GM19239 (cell line): ENCODE results near the gene COQ4.

Source experiments
- DNase-seq: peaks from one replicate; pipeline ENCODE4 v3.0.0; 2011; ENCODE audit warnings: low spot score; ENCODE audit not compliant: insufficient read length
- FAIRE-seq: peaks from 2 replicates; lab custom pipeline; 2011; peaks lifted over from hg19 to GRCh38; lab: Jason Lieb, UNC

Gene COQ4

DNA sequence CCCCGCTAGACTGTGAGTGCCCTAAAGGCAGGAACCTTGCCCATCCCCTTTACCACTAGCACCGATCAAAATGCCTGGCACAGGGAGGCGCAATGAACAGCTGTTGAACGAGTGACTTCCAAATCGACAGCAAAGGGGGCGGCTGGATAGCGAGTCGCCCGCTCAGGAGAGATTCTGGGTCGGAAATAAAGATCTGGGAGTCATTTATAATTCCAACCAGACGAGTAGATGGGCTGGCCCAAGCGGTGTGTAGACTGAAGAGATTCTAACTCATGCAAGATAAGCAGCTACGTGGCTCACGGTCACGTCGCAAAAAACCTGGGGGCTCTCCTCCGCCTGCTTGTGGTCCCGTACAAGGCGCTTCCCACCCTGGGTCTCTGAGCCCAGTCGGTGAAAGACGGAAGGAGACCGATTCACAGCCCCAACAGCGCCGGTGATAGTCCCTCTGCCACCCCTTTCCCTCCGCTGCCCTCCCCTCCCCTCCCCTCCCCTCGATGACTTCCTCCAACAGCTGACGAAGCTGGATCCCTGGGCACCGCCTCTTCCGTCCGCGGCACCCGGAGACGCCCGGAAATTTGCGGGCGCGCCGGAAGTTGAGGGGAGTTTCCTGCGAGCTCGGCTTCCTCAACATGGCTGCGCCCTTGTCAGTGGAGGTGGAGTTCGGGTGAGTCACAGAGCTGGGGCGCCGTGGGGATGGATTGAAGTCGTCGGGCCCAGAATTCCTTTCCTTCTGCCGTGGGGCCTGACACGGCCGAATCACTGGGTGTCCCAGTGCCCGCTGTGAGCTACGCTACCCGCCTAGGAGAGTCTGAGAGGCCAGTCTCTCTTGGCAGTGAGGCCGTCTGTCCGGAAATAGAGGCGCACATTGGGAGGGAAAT is 48.4 kb downstream of the COQ4 start, which contains the start of gene URM1:
URM1 (plus strand) TSS at position 623 of the 878 bp plus-strand sequence; CDS start at position 630, 7 bp downstream.
- FAIRE-seq: peak; percentile 94

DNA sequence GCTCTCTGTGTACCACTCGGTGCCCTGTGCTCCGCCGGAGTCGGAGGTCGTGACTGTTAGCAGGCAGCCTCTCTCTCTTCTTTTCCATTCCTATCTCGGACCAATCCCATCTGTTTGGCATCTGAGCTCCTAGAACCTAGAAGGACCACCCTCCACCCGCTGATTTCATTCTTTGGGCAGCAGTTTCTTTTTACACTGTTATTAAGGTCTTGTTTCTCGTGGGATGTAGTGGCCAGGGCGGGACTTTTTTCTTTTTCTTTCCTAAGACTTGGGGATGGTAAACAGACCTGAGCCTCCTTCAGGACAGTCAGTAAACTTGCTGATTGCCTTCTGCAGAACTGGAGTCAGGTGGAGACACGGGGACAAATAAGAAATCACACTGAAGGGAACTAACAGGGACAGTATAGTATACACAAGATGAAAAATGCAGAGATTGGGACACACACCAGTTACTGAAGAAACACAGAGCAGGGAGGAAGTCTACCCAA is 49.0 kb downstream of the COQ4 start:
- FAIRE-seq: peak; percentile 14
- no peak for DNase-seq

More for the DNA sequence above, 48.4 kb downstream of the COQ4 start, which contains the start of gene URM1:
- peak; percentile 98 for DNase-seq

DNA sequence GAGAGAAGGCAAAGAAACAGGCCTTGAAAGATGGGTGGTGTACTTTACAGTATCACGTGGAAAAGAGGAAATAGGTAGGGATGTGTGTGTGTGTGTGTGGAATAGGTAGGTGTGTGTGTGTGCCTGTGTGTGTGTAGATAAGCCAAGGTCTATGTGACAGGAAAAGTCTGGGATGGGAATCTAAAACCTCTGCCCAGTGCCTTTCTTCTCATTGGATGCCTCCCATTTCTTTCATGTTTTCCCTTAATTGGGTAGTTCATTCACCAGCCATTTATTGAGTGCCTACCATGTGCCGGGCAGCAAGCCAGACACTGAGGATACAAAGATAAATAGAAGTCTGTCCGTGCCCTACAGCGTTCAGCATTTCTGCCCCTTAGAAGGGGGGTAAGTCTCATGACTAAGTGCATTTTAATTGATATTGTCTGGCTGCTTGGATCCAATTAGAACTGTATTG is 49.6 kb downstream of the COQ4 start:
- FAIRE-seq (no peak), DNase-seq (no peak)

GRCh38 chr9:128372784-128373183 is 50.1 kb downstream of the COQ4 start:
- DNase-seq (no peak), FAIRE-seq (no peak)

DNA sequence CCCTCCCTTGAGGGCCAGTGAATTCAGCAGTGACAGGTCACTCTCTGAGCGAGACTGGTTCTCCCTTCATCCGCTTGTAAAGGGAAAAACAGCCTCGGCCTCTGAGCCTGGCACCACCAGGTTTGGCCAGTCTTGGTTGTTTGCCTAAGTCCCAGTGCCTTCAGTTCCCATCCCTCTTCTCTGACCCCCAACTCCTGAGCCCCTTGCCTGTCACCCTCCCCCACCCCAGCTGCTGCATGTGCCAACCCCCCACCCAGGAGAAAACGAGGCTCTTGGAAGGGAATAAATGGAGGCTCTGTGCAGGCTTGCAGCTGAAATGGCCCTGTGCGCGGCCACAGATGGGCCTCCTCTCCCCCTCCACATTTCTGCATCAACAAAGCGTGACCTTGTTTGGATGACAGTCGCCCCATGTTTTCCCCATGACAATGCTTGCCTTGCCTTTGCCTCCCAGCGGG is 51.6 kb downstream of the COQ4 start:
- no peak for FAIRE-seq
- DNase-seq: no peak

GRCh38 chr9:128375865-128376264 is 53.2 kb downstream of the COQ4 start:
- no peak for FAIRE-seq
- no peak for DNase-seq

DNA sequence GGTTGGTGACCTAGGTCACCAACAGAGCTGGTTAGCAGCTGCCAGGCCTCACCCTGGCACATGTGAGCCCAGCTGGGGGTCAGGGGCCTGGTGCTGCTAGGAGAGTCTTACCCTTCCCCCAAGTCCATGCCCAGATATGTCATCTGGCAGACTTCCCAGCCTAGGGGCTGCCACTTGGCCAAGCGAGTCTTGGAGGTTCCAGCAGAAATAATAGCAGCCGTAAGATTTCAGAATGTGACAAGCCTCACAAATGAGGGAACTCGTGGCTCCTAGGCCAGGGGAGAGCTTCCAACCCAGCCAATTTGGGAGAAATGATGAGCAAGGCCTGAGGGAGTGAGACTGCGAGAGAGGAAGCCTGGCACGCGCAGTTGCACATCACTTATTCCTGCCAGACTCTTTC is 59.6 kb downstream of the COQ4 start:
- no peak for FAIRE-seq
- DNase-seq: no peak

- DNase-seq (no peak), FAIRE-seq (no peak)
Measured at GRCh38 chr9:128383007-128383753, 60.5 kb downstream of the COQ4 start.
